HG02588 (cell line): Measurements from ENCODE around the gene DCTN4.
A peak's percentile ranks its signal among the peaks of the same experiment; 100 is the strongest.
"Not testable (repeated sequence)": the region's sequence is repeated elsewhere in the genome, so short reads cannot be mapped to it uniquely, and the experiment has no call there.

Experiments used
- ATAC-seq: cut with Tn5 transposase; IDR thresholded peaks from one replicate; pipeline ENCODE4 v1.9.1; 2021; ENCODE audit warnings: mild to moderate bottlenecking, moderate library complexity; ENCODE audit not compliant: unreplicated experiment

Gene DCTN4

DNA sequence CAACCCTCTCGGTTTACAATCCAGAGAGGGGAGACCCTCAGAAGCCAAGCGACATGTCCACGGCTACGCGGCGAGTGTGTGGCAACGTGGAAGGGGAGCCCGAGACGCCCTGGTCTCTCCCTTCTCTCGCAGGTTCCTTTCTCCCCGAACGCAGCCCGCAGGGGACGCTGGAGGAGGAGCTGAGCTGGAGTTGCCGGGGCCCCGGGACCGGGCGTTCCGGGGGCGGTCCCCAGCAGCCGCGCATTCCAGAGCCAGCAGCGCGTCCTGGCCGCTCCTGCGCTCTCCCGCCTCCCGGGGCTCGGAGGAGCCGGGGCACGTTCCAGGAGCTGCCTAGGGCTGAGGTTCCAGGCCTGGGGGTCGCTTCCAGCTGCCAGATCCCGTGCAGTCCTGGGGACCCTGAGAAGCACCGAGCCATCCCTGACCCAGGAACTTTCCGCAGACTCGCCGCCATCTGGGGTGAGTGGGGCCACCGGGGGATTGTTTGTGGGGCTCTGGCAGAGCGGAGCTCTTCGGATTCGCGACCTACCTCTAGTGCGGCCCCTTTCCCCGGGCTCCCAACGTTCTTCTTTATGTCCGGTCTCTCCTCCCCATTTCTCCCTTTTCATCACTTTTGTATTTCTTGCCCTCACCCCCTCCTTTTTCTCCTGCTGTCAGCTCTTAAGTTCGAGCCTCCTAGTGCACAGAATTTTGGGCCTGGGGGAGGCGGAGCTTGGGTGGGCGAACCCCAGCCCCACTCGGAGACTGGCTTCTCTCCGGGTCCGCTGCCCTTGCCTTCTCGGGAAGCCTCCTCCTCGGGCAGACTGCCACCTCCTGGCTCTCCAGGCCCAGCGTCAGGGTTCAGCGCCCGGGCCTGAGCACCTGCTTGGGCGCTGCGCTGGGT lies 19.9 kb upstream of the DCTN4 start, which contains the start of gene SMIM3:
SMIM3 (plus strand) TSS at position 241 of the 880 bp plus-strand sequence. CDS start 16,684 bp downstream, outside the sequence.
- ATAC-seq: peak; percentile 36

DNA sequence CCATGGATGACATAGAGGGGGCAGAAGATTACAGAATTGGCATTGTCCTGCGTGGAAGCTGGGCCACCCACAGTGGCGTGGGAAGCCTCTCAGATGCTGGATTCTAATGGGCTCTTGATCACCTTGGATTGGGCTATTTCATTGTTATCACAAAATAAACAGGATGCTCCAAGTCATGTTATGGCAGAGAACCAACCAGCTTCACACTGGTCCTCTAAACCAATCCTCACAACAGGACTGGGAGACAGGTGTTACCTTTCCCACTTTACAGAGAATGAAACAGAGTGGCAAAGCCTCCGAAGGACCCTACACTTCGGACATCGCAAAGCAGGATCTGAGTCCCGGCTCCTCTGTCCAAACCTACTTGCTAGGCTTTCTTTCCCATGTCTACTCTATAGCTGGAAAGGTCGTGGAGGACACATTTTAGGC lies 19.3 kb upstream of the DCTN4 start:
- ATAC-seq: no peak

DNA sequence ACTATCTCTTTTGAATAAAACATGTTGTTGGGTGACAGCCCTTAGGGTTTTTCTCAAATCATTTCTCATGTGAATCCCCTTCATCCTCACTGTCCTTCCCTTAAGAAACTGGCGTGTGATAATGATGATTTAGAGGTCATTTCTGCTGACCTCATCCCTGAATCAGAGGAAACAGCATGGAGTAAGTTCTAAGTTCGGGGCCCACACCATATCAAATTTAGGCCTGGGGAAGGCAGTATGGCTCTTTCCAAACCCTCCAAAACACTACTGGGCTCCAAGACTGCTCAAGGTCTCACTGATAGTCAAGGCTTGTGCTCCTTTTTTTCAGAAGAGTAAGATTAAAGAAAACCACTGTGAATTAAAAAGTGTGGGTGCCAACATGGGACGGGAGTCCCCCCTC lies 18.9 kb upstream of the DCTN4 start:
- ATAC-seq: no peak

DNA sequence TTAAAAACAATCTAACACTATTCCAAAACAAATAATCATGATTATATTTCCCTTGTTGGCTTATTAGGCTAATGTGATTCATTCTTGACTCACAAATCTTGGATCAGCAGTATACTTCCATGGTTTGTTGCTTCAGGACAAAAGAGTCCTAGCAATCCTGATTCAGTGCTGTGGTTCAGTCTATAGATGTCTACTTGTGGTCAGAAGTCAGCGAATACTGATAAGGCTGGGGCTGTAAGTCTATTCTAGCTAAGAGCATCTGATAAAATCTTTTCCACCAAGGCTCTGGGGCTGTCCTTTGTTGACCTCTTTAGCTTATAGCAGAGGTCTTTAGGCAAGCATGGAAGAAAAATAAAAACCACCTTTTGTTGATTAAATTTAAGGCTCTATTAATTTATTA lies 15.3 kb upstream of the DCTN4 start:
- ATAC-seq: no peak

DNA sequence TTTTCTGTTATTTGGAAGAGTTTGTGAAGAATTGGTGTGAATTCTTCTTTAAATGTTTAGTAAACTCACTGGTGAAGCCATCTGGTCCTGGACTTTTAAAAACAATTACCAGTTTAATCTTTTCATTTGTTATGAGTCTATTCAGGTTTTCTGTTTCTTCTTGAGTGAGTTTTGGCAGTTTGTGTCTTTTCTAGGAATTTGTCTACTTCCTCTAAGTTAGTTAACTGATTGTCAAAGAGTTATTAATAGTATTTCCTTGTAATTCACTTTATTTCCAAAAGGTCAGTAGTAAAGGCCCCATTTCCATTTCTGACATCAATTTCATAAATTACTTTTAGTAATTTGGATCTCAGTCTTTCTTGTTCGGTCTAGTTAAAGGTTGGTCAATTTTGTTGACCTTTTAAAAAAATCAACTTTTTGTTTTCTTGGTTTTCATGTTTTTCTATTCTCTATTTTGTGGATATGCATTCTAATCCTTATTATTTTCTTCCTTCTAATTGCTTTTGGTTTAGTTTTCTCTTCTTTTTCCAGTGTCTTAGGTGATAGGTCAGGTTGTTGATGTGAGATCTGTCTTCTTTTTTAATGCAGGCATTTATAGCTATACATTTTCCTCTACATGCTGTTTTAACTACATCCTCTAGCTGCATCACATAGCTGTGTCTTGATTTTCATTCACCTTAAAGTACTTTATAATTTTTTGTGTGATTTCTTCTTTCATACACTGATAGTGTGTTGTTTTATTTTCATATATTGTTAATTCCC lies 12.4 kb upstream of the DCTN4 start:
- ATAC-seq: no peak

DNA sequence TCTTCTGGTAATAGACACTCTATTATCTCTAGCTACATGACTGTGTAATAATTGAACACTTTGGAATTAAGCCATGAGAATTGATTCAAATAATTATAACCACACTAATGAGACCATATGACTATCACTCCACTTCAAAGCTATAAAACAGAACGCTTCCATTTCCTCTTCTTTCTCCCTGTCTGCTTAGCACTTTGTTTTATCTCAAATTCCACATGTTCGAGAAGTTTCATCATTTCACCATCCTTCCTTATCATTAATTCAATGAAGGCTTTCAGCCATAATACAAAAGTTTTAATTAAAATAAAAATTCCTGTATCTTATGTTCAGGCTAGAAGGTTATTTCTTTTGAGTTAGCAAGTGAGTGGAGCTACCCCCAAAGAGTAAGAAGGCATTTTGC lies 7.4 kb upstream of the DCTN4 start:
- ATAC-seq: no peak

DNA sequence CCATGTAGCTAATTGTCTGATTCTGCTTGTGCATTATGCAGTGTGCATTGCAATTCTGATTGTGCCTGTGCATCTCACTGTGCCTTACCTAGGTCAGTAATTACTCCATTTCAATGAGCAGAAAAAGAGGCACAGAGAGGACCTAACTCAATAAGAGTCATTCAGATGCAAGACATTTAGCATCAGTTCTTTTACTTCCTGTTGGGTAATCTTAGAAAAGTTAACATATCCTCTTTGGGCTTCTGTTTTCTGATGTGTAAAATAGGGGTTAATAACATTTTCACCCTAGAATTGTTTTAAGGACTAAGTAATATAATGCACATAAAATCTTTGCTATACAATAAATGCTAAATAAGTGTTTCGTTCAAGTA lies 7.0 kb upstream of the DCTN4 start:
- no peak for ATAC-seq

DNA sequence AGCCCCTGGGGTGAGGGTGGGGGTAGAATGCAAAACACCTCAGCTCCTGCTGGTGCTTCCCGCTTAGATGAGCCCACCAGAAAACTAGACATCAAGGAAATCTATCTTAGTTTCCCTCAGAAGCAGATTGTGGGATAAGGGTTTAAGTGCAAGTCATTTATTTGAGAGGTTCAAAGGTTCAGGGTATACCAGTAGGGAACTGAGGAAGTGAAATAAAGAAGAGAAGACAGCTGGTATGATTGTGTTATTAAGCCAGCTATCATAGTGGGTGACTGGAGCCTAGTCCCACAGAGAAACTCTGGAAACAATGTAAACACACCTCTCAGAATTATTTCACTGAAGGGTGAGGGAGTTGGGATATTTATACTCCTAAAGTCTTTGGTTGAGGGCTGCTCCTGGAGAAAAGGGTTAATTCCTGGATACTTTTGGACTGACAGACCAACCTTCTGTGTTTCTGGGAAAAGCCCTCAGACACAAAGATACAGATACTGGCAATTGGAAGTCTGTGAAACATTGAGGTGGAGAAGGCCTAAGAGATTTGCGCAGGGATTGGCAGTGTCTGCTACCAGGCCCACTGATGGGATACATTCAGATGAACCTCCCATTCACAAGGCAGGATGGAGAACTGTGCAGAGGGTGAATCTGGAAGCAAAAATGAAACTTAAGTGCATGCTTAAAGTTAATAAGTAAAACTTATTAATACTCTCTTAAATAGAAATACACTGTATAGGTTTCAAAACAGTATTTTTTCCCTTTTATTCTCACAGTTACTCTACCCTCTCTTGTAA lies 6.4 kb upstream of the DCTN4 start:
- no peak for ATAC-seq

DNA sequence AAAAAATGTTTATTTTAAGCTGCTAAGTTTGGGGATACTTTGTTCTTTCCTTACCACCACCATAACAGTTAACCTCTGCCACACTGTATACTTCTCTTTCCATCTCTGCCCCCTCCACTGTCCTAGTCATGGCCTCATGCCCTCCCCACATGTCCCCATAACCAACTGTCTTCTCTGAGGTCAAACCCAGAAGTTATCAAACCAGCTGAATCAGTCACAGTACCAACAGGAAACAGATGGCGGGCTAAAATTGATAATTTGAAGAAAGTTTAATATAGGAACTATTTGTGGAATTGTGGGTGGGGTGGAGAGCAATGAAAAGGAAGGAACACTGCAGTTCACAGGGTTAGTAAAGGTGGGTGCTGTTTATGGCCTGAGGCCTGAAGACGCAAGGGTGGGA lies 5.7 kb upstream of the DCTN4 start:
- ATAC-seq: no peak

DNA sequence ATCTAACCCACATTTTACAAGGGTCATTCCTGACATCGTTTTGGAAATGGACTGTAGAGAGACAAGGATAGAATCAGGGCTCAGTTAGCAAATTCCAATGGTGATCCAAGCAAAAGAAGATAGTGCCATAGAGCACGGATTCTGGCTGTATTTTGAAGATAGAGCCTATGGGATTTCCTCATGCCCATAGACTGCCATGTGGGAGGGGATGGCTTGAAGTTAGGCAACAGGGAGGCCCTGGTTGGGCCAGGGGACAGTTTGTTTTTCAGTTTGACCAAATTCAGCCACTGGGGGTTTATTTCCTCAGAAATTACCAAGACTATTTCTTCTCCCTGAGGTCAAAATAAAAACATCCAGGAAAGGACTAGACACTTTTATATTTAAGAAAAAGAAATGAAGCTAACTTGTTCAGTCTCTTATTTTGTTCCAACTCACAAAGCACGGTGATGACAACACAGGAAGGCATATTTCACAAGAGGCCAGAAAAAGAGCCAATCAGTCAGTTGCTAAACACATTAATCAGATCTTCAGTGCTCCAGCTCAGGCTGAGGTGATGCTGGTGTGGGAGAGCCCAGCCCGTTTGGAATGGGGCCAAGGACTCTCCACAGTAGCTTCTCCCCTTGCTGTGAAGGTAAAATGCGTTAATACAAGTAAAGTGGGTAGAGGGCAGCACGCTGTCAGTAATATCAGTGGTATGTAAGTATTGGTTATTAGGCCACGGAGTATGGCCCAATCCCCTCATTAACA lies 4.4 kb upstream of the DCTN4 start:
- no peak for ATAC-seq

DNA sequence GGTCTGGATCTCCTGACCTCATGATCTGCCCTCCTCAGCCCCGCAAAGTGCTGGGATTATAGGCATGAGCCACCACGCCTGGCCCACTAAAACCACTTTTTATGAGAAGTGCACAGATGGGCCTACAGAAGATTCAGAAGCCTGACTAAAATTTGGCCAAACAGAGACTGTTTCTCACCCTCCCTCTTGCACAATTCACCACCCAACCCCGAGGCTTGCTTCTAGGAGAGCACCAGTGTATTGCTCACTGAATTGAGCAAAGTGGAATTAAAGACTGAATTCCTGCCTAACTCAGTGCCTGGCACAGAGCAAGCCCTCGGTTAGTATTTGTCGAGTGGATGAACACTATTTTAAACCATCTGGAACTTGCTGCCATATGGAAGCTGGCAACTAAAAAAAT lies 3.4 kb upstream of the DCTN4 start:
- no peak for ATAC-seq

DNA sequence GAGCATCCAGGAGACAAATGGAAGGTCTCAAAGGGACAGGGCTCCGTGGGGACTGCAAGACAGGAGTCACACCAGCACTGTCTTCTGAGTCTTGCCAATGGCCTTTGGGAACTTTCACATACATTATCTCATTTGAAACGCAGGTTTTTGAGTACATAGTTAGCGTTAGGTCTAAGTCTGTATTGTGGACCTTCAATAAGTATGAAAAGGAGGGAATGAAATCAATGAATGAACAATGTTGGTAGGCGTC lies 442 bp upstream of the DCTN4 start:
- ATAC-seq: no peak

DNA sequence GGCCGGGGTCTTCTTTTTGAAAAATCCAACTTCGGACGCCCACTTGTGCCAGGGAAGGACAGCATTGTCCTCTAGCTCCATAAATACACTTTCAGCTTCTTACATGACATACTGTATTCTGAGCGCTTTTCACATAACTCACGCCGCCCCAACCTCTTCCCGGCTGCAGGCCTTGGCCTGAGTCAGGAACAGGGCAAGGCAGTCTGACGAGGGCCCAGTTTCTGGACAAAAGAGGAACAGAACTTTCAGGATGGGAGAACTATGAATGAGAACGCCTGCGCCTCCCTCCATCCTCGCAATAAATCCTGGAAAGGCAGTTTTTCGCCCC lies 650 bp downstream of the DCTN4 start:
- peak; percentile 16 for ATAC-seq

DNA sequence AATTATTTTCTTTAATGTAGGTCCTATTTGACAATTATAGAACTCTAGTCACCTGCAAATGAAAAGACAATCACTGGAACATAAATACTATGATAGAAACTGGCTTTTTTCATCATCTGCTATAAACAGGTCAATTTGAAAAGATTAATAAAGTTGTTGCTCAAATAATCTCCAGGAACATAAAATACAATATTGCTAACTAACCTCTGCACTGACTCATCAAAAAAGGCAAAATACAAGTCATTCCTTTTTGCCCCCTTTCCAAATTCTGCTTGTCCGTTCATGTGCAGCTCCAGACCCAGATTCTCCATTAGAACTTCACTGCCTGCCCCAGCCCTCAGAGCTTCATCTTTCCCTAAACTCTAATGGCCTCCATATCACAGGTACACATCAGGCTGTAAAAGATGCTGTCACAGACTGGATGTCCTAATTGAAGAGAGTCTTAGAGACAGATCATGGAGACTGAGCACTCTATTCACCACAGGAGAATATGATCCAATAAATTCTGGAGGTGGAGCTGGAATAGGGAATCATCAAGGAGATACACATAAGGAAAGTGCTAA lies 1.6 kb downstream of the DCTN4 start:
- no peak for ATAC-seq

DNA sequence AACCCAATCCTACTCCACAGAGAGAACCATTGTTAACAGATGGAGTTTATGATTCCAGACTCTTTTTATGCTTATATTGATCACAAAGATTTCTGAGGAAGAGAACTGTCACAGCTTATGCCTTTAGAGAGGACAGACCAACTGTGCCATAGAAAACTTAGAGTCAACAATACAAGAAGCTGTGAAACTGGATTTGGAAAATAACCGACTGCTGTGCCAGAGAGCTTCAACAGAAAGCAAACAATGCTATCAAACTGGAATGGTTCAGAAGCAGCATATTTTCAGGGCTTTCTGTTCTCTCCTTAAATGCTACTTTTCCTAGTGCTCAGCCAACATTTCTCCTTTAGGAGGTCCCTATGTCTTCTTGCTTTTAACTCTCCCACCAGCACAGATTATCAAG lies 5.0 kb downstream of the DCTN4 start:
- no peak for ATAC-seq

DNA sequence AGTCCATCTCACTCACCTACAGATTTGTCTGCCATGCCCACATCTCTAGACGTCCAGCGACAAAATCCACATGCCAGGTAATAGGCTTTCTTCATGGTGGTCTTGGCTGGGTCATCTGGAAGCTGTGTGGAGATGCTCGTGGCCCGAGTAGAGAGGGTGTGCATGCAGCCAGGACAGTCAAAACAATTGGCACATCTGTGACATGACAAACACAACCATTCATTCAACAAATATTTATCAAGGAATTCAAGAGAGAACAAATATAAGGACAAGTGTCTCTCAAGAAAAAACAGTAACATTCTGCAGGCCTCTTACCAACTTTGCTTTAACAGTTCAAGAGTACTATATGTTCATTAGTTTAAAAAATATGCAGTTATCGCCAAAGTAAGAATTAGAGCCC lies 5.4 kb downstream of the DCTN4 start:
- no peak for ATAC-seq

DNA sequence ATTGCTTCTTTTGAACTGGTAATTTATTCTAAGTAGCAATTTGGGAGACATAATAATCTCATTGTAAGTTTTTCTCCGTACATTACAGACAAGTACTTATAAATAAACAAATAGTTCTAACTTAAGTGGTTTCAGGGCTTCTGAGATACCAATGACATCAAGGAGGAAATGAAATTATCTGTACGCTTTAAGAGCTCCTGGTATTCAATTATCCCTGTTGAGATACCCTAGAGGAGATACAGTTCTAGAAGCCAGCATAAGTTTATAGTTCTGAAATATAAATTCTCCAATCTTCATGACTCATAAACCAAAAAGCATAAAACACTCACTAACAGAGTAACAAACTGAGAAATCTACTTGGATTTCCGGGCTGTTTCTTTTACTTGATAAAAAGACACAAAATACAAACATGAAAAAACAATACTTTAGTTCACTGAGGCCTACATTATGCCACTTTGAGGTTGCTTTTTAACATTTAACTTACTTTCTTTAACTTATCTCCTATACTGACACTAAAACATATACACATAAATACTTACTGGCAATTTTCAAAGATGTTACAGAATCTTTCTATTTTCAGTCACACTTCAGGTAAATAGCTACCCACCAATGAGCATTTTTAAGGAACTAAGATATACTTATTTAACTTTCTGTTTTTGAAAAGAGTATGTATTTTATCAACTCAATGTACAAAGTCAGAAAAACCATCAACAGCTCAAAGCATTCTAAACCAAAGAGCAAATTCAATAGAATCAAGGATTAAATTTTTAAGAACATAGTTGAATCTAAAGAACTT lies 7.5 kb downstream of the DCTN4 start:
- no peak for ATAC-seq

DNA sequence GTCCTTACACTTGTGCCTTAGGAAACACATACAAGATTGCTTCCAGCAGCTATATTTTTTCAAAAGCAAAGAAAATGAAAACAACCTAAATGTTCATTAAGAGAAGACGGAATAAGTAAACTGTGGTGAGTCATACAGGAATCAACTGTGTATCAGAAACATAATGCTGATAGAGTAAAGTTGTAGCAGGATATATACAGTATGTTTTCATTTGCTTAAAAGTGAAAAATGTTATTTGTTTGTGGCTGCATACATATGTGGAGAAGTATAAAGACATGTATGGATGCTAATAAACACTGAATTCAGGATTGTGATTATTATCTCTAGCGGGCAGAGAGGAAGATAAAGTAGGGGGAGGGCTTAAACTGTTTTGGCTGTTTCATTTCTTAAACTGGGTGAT lies 8.3 kb downstream of the DCTN4 start:
- ATAC-seq: no peak

DNA sequence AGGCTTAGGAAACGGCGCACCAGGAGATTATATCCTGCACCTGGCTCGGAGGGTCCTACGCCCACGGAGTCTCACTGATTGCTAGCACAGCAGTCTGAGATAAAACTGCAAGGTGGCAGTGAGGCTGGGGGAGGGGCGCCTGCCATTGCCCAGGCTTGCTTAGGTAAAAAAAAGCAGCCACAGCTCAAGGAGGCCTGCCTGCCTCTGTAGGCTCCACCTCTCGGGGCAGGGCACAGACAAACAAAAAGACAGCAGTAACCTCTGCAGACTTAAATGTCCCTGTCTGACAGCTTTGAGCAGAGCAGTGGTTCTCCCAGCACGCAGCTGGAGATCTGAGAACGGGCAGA lies 15.7 kb downstream of the DCTN4 start:
- not testable (repeated sequence) for ATAC-seq
